Smooth muscle cell of the brain vasculature (primary cell): ENCODE data around the gene RNF207.

Source experiments
- DNase-seq: peaks from one replicate; pipeline ENCODE4 v3.0.0-alpha.2; 2012; ENCODE audit warnings: low read depth, low spot score

RNF207 gene

DNA sequence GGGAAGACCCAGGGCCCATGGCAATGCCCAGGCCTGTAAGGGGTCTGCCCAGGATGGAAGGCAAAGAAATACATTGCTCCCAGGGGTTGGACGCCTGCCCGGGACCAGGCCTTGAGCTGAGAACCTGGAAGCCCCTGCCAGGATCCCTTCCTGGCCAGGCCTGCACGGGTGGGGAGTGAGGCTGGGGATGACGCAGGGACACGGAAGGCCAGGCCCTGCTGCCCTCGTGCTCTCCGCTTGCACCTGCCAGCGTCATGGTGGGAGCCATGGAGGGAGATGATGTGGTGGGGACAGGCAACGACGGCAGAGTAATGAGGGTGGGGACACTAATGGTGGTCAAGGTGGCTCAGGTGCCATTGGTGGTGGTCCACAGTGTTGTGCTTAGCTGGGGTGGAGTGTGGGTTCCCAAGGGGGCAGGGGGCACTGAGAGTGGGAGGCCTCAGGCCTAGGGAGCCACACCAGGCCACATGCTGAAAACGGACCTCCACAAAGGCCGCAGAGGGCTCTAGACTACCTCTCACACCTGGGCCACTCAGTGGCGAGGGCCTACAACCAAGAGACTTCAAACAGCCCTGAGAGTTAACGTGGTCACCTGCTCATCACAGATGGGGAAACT is 42.4 kb downstream of the RNF207 start:
- no peak for DNase-seq

DNA sequence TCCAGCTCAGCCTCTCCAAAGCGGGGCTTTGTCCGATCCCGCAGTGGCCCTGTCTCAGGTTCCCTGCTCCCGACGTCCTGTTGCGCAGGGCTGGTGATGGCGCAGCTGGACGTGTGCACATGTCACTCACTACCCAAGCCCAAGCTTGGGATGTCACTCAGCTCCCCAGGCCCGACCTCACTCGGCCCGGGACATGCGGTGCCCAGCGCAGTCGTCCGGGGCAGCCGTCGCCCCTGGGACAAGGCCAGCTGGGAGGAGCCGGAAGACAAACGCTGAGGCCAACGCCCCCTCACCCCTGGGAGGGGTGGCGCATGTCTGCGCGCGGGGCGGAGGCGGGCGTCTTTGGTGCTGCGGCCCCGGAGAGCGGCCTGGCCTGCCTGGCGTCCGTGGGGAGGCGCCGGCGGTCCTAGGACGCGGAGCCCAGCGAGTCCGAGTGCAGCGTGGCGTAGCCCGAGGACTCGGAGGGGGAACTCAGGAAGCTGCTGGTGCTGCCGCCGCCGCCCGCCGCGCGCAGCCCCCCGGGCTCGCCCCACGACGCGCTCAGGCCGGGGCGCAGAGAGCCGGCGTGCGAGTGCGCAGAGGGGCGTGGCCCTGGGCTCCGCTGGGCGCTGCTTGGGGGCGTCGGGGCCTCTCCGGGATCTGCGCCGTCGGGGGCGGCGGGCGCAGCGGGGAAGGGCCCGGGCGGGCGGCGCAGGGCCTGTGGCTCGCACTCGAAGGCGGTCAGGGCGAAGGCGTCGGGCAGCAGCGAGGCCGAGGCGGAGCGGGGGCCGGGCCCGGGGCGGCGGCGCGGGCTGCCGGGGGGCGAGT is 43.2 kb downstream of the RNF207 start:
- no peak for DNase-seq

DNA sequence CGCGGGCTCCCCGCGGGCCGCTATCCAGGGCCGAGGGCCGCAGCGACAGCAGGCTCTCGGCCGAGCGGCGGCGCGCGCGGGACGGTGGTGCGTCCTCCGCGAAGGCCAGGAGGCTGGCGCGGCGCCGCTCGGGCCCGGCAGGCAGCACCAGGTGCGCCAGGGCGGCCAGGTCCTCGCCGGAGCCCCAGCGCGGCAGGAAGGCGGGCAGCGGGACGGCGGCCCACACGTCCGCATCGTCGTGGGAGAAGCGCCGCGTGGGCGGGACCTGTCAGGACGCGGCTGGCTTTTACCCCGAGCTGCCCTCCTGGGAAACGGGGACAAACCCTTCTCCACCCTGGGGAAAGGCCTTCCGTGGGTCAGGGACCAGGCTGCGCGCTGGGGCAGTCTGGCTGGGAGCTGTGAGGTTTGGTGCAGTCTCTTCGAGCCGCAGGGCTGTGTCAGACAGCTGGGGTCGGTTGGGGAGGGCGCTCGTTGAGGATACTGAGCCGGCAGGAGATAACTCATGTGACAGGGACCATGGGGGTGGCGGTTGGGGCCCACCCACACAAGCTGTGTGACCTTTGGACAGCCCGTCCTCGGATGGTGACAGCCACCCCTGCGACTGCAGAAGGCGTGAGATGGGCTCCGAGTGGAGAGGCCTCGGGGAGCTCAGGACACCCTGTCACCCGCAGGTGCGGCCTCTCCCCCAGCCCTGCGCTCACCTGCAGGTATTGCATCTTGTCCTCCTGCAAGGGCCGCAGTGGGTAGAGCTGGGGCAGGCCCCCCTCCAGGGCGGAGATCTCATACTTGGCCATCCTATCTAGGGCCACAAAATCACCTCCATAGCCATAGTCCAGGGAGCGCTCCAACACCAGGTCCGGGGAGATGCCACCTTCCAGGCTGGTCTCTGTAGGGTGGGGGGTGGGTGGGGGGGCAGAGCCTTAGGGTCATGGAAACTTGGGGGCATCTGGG is 44.1 kb downstream of the RNF207 start:
- DNase-seq: no peak

DNA sequence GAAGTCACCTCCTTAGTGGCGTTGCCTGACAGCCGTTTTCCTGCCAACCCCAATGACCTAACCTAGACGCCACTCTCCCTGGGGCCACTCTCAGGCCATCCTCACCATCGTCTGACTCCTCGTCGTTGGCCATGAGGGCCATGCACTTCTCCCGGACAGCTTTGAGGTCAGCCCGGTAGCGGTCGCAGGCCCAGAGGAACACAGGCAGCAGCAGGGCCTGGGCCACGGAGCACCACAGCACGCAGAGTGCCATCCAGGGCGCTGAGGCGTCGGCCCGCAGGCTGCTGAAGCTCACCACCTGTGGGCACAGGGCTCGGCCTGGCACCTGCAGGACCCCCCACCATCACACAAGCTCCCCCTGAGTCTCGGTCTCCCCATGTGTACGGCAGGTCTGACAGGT is 45.3 kb downstream of the RNF207 start:
- DNase-seq: no peak

DNA sequence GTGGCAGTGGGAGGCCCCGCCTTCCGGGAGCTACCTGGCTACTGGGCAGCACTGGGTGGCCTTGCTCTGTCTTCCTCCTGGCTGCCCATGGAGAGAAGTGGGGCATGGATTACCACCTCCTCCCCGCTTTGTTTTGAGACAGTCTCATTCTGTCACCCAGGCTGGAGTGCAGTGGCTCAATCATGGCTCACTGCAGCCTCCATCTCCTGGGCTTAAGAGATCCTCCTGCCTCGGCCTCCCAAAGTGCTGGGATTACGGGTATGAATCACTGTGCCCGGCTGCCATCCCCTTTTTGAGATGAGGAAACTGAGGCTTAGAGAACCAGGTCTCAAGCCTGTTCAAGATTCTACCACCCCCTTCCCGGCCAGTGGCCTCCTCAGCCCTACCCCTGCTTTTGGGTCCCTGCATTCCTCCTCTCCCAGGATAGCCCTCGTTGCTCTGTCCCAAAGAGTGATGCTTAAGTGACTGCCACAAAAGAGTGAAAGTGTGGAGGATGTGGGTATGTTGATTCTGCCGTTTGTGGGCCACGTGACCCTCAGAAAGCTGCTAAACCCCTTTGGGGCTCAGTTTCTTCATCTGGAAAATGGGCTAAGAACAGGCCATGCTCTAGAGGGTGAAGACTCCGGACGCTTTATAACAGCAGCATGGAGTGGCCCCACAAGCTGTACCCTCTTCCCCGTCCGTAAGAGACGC is 45.9 kb downstream of the RNF207 start:
- no peak for DNase-seq

DNA sequence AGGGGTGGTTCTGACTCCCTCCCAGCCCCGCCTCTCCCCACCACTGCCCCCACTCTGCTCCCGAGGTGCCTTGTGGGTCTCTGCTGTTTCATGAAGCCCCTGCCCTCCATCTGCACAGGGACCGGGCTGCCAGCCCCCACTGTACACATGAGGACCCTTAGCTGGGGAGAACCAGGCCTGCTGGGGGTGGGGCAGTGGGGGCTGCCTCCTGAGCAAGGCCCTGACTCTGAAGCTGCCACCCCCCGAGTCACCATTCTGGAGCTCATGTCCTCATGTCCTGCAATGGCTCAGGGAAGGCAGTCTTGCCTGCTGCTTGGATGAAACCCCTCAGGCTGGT is 46.4 kb downstream of the RNF207 start:
- no peak for DNase-seq

DNA sequence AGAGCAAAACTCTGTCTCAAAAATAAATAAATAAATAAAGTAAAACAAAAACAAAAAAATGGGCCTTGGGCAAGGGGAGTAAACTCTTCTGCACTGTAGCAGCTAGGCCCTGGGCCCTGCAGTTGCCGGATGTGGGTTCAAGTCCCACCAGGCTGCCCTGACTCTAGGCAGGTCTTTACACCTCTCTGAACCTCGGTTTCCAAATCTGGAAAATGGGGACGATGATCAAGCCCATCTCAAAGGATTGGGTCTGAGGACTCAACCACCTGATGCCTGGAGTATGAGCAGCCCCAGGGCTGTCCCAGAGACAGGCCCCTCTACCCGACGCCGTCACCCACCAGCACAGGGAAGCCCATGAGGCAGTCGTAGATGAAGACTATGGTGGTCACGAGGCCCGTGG is 47.5 kb downstream of the RNF207 start:
- DNase-seq: no peak

DNA sequence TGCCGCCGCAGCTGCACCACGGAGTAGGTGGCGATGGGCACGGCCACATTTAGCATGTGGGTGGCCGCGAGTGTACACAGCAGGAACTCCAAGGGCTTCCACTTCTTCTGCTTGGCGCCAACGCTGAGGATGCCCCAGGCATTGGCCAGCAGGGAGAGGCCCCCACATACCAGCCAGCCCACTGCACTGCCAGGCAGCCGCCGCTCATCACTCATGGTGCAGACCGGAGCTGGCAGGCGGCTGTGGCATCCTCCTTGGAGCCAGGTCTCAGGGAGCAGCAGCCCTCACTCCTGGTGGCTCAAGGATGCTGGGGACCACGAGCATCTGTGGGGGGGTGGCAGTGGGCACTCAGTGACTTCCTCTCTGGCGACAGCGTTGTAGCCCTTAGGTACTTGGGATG is 48.8 kb downstream of the RNF207 start:
- DNase-seq: no peak

DNA sequence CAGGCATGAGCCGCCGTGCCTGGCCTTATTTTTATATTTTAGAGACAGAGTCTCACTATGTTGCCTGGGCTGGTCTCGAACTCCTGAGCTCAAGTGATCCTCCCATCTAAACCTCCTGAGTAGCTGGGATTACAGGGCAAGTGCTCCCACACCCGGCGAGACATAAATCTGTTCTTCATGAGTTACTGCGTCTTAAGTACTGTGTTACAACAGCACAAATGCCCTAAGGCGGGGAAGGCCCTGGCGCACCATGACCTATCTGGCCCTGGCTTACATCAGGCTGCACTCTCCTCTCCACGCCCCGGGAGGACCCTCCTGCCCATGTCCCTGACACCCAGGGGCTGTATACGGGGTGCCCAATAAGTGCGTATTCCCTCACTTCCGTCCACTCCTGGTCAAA is 50.7 kb downstream of the RNF207 start:
- no peak for DNase-seq

DNA sequence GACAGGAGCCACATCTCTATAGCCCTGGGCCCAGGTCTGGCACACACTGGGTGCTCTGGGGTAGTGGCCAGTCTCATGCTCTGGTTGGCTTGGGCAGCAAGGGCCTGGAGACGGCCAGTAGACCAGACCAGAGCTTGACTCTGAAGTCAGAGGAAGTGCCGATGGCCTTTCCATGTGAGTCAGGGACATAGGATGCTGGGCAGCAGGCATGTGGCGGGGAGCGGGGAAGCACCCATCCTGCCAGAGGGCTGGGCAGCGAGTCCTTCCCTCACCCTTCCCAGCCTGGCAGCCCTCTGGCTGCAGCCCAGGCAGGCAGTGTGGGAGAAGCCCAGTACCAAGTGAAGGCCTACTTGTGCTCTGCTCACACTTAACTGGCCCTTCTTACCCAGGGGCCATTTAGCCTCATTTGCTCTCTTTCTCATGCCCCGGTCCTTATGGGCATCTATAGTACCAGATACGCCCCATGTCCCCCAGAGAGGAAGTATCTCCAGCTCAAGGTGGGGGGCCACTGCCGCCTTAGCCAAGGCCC is 51.7 kb downstream of the RNF207 start:
- DNase-seq: no peak

DNA sequence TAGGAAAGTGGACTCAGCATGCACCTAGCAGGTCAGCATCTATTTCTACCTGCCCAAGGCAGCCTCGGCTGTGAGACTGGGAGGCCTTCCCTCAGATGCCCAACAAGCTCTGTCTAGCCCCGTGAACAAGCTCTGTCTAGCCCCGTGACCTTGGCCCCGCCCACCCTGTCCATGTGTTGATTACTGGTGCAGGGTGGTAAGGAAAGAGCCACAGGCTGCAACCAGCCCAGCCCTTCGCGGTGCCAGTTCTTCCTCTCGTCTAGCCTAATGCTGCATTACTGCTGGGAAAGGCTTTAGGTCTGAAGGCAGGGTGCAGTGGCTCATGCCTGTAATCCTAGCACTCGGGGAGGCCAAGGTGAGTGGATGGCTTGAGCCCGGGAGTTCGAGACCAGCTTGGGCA is 52.8 kb downstream of the RNF207 start:
- no peak for DNase-seq

DNA sequence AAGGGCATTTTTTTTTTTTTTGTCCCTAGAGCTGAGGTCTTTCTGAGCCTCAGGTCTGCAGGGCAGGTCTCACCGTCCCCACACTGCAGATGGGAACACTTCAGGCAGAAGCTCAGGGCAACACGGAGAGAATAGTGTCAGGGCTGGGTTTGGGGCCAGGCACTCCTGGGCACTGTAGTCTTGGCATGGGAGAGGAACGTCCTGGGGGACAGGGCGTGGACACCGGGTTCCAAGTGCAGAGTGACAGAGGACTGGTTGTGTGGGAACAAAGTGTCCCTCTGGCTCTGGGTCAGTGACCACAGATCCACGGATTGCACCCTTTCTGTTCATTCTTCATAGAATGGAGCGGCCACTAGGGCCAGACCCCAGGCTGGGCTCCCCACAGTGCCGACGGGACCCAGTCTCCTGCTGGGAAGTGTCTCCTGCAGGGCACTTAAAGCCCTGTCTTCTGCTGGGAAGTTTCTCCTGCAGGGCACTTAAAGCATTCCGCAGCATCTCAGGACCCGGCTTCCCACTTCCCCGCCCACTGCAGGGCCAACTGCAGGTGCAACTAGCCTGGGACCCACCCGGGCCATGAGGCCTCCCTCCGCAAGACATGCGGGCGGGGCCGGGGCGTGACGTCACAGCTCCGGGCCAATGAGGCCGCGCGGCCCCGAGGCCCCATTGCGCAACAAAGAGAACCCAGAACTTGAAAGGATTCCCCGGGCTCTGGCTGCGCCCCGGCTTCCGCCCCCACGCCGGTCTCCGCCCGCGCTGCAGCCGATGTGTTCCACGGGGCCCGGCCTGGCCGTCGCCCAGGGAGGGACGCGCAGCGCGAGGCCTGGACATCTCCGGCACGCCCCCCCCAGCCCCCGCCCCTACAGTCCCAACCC is 53.8 kb downstream of the RNF207 start:
- no peak for DNase-seq

DNA sequence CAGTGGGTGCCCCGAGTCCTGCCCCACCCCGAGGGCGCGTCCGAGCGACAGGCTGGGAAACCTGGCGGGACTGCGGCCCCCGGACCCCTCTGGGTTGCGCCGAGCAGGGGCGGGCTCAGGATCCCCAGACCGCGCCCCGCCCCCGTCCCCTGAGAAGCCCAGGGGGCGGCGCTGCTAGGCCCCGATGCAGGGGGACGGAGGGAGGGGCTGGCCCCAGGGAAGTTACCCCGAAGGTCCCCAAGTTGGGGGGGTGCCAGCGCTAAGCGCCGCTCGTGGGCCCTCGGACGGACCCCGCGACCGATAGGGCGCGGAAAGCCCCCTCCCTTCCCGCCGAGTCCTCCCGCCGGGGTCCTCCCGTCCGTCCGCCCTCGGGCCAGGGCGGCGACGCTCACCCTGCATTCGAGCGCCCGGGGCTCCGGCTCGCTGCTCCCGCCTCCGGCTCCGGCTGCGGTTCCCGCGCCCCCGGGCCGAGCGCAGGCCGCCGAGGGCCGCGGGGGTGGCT is 54.6 kb downstream of the RNF207 start:
- DNase-seq: no peak

DNA sequence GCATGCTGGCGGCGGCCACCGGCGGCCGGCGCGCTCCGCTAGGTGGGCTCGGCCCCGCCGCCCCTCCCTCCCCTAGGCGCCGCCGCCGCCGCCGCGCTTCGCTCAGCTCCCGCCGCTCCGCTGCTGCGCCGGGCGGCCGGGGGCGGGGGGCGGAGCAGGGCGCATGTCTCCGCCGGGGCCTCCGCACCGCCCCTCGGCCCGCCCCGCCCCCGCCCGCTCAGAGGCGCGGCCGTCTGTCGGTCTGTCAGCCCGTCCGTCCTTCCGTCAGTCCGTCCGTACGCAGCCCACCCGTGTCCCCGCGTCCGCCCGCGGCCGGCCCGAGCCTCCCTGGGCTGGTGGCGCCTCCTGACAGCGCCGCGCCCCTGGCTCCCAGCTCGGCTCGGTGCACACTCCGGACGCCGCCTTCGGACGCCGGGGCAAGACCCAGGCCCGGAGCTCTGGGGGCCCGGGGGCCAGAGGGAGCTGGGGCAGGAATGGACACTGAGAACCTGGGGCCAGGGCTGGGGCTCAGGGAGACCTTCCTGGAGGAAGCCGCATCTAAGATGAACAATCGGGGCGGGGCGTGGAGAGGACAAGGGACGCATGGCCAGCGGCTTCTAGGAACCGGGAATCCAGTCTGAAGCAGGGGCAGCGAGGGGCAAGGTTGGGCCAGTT is 55.2 kb downstream of the RNF207 start, which contains the start of gene GPR153:
GPR153 (minus strand) TSS at position 138 of the 654 bp plus-strand sequence. CDS start 6,193 bp downstream, outside the sequence.
- no peak for DNase-seq

DNA sequence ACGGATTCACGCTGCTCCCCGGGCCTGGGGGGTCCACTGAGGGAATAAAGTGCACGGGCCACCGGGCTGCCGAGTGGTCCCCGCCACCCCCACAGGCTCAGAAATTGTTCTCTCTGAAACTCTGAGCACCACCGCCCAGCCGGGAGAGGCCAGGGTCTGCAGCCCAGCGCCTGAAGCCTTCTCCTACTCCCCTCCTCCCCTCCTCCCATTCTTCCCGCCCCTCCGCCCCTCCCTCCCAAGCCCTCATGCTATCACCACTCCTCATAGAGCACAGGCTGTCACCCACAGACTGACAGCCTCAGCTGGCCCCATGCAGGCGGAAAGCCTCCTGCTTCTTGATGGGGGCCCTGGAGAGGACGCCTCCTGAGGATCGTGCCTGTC is 55.7 kb downstream of the RNF207 start:
- no peak for DNase-seq

DNA sequence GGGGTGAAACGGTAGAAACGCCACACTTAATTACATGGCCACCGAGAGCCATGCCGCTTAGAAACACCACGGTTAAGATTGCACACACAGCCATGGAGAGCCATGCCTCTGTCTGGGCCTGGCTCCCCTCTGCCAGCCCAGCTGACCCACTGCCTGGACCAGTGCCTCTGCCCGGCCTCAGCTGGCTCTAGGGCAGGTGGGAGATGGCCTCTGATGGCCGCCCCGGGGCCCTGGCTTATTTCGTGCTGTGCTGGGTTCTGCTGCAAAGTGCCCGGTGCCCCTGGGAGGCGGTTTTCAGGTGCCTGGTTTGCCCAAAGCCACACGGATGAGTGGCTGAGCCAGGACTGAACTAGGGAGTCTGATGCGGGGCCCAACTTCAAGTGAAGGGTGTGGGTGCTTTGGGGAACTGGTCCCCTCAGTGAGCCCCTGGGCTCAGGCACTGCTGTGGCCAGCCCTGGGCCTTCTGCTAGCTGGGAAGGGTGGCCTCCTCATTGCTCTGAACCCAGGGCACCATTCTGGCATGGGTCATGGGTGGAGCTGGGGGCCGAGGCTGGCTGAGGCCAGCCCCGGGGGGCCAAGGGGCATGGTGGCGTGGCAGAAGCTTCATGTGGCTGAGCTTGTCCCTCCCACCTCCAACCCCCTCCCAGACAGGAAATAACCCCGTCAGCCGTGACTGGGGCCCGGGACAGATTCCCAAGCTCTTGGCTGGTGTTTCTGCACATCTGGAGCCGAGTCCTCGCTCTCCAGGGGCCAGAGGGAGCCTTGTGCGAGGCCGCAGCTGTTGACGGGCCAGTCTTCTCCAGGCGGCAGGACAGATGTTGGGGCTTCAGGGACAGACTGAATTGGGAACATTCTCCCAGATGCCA is 56.9 kb downstream of the RNF207 start:
- DNase-seq: no peak

DNA sequence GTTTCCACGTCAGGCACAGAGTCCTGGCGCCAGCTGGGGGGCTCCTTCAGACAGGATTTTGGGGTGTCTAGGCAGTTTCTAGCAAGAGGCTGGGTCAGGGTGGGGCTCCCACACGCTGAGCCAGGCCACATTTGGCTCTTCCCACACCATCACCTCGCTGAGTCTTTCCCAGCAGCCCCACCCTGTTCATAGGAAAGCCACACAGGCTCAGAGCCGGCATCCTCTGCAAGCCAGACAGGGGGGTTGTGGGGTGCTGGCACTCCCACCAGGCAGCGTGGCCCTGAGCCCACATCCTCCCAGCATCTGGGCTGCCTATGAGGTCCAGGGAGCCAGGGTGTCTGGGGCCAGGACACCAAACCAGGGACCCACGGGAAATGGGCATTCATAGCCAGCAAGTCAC is 57.8 kb downstream of the RNF207 start:
- DNase-seq: no peak

DNA sequence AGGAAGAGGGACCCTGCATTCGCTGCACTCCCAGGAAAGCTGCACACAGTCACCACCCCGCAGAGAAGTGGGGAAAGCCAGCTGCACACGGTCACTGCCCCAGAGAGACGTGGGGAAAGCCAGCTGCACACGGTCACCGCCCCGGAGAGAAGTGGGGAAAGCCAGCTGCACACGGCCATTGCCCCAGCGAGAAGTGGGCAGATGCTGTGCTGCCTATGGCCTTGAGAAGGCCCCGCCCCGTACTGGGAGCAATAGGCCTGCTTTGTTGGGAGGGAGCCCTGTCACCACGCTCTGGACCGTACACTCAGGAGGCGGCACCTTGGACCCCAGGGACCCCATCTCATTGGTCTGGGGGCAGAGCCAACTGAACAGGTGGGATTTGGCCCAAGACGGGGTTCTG is 59.2 kb downstream of the RNF207 start:
- DNase-seq: no peak

DNA sequence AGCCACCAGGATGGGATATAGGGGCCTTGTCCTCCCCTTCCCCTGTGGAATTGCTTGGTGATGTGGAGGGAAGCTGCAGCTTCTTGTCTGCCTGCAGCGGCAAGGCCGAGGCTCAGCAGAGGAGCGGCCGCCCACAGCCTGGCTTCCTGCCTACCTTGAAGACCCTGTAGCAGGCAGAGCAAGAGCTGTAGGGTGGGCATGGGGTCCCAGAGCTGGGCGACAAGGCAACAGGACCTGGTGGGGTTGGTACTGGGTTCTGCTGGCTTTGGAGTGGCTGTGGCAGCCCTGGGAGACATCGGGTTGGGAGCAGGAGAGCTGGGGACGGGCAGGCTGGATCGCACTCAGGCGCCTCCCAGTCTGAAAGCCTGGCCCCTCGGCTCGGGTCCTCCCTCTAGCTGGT is 60.7 kb downstream of the RNF207 start:
- DNase-seq: no peak
